ENCODE results near the gene PATL2. TPM values are rescaled to one million over a fixed set of nuclear protein-coding genes. Genes with fewer than 3 reads are reported as not detected.

Gene PATL2
- total and polyA plus RNA-seq, 7 donors = 0.03 to 0.88 (median 0.23) TPM; not detected in 2

DNA sequence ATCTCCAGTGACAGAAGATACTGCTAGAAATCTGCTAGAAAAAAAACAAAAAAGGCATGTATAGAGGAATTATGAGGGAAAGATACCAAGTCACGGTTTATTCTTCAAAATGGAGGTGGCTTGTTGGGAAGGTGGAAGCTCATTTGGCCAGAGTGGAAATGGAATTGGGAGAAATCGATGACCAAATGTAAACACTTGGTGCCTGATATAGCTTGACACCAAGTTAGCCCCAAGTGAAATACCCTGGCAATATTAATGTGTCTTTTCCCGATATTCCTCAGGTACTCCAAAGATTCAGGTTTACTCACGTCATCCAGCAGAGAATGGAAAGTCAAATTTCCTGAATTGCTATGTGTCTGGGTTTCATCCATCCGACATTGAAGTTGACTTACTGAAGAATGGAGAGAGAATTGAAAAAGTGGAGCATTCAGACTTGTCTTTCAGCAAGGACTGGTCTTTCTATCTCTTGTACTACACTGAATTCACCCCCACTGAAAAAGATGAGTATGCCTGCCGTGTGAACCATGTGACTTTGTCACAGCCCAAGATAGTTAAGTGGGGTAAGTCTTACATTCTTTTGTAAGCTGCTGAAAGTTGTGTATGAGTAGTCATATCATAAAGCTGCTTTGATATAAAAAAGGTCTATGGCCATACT lies 4.1 kb upstream of the PATL2 start:
- no peak overlapping the region for H3K27ac ChIP-seq
- TF ChIP-seq, protein P1, sequence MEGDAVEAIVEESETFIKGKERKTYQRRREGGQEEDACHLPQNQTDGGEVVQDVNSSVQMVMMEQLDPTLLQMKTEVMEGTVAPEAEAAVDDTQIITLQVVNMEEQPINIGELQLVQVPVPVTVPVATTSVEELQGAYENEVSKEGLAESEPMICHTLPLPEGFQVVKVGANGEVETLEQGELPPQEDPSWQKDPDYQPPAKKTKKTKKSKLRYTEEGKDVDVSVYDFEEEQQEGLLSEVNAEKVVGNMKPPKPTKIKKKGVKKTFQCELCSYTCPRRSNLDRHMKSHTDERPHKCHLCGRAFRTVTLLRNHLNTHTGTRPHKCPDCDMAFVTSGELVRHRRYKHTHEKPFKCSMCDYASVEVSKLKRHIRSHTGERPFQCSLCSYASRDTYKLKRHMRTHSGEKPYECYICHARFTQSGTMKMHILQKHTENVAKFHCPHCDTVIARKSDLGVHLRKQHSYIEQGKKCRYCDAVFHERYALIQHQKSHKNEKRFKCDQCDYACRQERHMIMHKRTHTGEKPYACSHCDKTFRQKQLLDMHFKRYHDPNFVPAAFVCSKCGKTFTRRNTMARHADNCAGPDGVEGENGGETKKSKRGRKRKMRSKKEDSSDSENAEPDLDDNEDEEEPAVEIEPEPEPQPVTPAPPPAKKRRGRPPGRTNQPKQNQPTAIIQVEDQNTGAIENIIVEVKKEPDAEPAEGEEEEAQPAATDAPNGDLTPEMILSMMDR (IDR thresholded peaks at IDR 0.05) = no peak
- intact Hi-C loops (cut with DNase I) = no loop called here
- H3K36me3 ChIP-seq (ENCODE audit: insufficient read depth in 1 of 2, low read depth in 1 of 2) = peaks cover 17 to 49% of the 10 kb centered on the region in 2 donors
- ATAC-seq = no peak
- H3K4me3 ChIP-seq = peak overlapping the region; percentile 82
- no peaks in the 10 kb centered on the region for H3K9me3 ChIP-seq
- DNase-seq = no peak
- peaks cover 4% of the 10 kb centered on the region for H3K4me1 ChIP-seq
- no peaks in the 10 kb centered on the region for H3K27me3 ChIP-seq (ENCODE audit: insufficient read depth in 3 of 3, low read length in 2 of 3)
- WGBS, 3 donors = 72 to 73% (median 73%) methylated on average over 6 of the region's 6 CpGs

DNA sequence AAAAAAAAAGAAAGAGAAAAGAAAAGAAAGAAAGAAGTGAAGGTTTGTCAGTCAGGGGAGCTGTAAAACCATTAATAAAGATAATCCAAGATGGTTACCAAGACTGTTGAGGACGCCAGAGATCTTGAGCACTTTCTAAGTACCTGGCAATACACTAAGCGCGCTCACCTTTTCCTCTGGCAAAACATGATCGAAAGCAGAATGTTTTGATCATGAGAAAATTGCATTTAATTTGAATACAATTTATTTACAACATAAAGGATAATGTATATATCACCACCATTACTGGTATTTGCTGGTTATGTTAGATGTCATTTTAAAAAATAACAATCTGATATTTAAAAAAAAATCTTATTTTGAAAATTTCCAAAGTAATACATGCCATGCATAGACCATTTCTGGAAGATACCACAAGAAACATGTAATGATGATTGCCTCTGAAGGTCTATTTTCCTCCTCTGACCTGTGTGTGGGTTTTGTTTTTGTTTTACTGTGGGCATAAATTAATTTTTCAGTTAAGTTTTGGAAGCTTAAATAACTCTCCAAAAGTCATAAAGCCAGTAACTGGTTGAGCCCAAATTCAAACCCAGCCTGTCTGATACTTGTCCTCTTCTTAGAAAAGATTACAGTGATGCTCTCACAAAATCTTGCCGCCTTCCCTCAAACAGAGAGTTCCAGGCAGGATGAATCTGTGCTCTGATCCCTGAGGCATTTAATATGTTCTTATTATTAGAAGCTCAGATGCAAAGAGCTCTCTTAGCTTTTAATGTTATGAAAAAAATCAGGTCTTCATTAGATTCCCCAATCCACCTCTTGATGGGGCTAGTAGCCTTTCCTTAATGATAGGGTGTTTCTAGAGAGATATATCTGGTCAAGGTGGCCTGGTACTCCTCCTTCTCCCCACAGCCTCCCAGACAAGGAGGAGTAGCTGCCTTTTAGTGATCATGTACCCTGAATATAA lies 2.2 kb upstream of the PATL2 start:
- ATAC-seq (no peak), DNase-seq (no peak)
- 69 to 81% (median 71%) methylated on average over 5 of the region's 5 CpGs for WGBS, 3 donors
- intact Hi-C loops (cut with DNase I) = loop anchor here in 1 of 2 donors (5.0 kb wide), 1 partner anchor 51 kb away; the partner anchor contains the start of gene SPG11
- H3K27ac ChIP-seq = peak overlapping the region; percentile 95
- peak overlapping the region; percentile 82 for H3K4me3 ChIP-seq
- no peaks in the 10 kb centered on the region for H3K9me3 ChIP-seq
- H3K4me1 ChIP-seq = peaks cover 4% of the 10 kb centered on the region
- TF ChIP-seq, protein P1 (IDR thresholded peaks at IDR 0.05) = peak; percentile 32
- H3K36me3 ChIP-seq (ENCODE audit: insufficient read depth in 1 of 2, low read depth in 1 of 2) = peaks cover 16 to 35% of the 10 kb centered on the region in 2 donors
- H3K27me3 ChIP-seq (ENCODE audit: insufficient read depth in 3 of 3, low read length in 2 of 3) = no peaks in the 10 kb centered on the region

DNA sequence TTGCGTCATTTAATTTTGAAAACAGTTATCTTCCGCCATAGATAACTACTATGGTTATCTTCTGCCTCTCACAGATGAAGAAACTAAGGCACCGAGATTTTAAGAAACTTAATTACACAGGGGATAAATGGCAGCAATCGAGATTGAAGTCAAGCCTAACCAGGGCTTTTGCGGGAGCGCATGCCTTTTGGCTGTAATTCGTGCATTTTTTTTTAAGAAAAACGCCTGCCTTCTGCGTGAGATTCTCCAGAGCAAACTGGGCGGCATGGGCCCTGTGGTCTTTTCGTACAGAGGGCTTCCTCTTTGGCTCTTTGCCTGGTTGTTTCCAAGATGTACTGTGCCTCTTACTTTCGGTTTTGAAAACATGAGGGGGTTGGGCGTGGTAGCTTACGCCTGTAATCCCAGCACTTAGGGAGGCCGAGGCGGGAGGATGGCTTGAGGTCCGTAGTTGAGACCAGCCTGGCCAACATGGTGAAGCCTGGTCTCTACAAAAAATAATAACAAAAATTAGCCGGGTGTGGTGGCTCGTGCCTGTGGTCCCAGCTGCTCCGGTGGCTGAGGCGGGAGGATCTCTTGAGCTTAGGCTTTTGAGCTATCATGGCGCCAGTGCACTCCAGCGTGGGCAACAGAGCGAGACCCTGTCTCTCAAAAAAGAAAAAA lies 1.4 kb upstream of the PATL2 start:
- Histone ChIP-seq H3K4me1 (peaks cover 4% of the 10 kb centered on the region), H3K36me3 (ENCODE audit: insufficient read depth in 1 of 2, low read depth in 1 of 2) (peaks cover 12 to 26% of the 10 kb centered on the region in 2 donors), H3K27me3 (ENCODE audit: insufficient read depth in 3 of 3, low read length in 2 of 3) (no peaks in the 10 kb centered on the region), H3K27ac (peak overlapping the region; percentile 95), H3K4me3 (peak overlapping the region; percentile 82), H3K9me3 (no peaks in the 10 kb centered on the region)
- TF ChIP-seq, protein P1 (IDR thresholded peaks at IDR 0.05) = no peak
- intact Hi-C loops (cut with DNase I) = loop anchor here (1.0 to 5.0 kb wide), 2 partner anchors 16 to 50 kb away; partner anchors contain the start of gene SPG11 (in 1 of the 2)
- DNase-seq = peak; percentile 42 to 61
- WGBS, 3 donors = 7 to 16% (median 15%) methylated on average over 24 of the region's 24 CpGs
- ATAC-seq = peak; percentile 32 to 51 (median 42)

DNA sequence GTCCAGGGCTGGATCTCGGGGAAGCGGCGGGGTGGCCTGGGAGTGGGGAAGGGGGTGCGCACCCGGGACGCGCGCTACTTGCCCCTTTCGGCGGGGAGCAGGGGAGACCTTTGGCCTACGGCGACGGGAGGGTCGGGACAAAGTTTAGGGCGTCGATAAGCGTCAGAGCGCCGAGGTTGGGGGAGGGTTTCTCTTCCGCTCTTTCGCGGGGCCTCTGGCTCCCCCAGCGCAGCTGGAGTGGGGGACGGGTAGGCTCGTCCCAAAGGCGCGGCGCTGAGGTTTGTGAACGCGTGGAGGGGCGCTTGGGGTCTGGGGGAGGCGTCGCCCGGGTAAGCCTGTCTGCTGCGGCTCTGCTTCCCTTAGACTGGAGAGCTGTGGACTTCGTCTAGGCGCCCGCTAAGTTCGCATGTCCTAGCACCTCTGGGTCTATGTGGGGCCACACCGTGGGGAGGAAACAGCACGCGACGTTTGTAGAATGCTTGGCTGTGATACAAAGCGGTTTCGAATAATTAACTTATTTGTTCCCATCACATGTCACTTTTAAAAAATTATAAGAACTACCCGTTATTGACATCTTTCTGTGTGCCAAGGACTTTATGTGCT lies 721 bp upstream of the PATL2 start:
- TF ChIP-seq, protein P1 (IDR thresholded peaks at IDR 0.05) = no peak
- Histone ChIP-seq H3K27me3 (ENCODE audit: insufficient read depth in 3 of 3, low read length in 2 of 3) (no peaks in the 10 kb centered on the region), H3K9me3 (no peaks in the 10 kb centered on the region), H3K27ac (peak overlapping the region; percentile 95), H3K36me3 (ENCODE audit: insufficient read depth in 1 of 2, low read depth in 1 of 2) (peaks cover 9 to 20% of the 10 kb centered on the region in 2 donors), H3K4me3 (peak overlapping the region; percentile 82), H3K4me1 (peaks cover 4% of the 10 kb centered on the region)
- ATAC-seq (peak; percentile 64 to 75 (median 68)), DNase-seq (peak in 1 of 2 donors; percentile 50)
- WGBS, 3 donors = 0 to 1% (median 1%) methylated on average over 40 to 46 of the region's 46 CpGs
- intact Hi-C loops (cut with DNase I) = loop anchor here (1.0 to 5.0 kb wide), 3 partner anchors 16 to 50 kb away; partner anchors contain the start of gene SPG11 (in 2 of the 2)

All from psoas muscle (tissue), 8 donors.